Chondrocyte (in vitro differentiated cells): ENCODE data around the gene MDH2. TPM values are rescaled to one million over a fixed set of nuclear protein-coding genes. Genes with fewer than 3 reads are reported as not detected.

Experiments
- DNase-seq: peaks from one replicate; pipeline ENCODE4 v3.0.0; 2021; ENCODE audit warnings: mixed read lengths, low spot score
- H3K27ac Mint-ChIP-seq: one replicate; pipeline ENCODE4 v1.8.0; 2021; ENCODE audit warnings: mild to moderate bottlenecking, moderate library complexity, mixed read lengths; ENCODE audit not compliant: unreplicated experiment
- H3K27me3 Mint-ChIP-seq: 2 replicates; pipeline ENCODE4 v1.8.0; 2021; ENCODE audit warnings: low read depth, mixed read lengths
- H3K36me3 Mint-ChIP-seq: 2 replicates; pipeline ENCODE4 v1.8.0; 2021; ENCODE audit warnings: low read depth, mixed read lengths
- H3K4me1 Mint-ChIP-seq: 2 replicates; pipeline ENCODE4 v1.8.0; 2021; ENCODE audit warnings: low read depth, mild to moderate bottlenecking, mixed read lengths
- H3K4me3 Mint-ChIP-seq: one replicate; pipeline ENCODE4 v1.8.0; 2021; ENCODE audit warnings: mild to moderate bottlenecking, moderate library complexity, mixed read lengths; ENCODE audit not compliant: unreplicated experiment
- H3K9me3 Mint-ChIP-seq: 2 replicates; pipeline ENCODE4 v1.8.0; 2021; ENCODE audit warnings: low read depth, mixed read lengths
- total RNA-seq: library from RNA; stranded (reverse); gene quantifications from 3 replicates; pipeline ENCODE4 v1.2.1, GENCODE V29; 2021
- TF ChIP-seq, protein P1 (sequence below): fragments of 200-600 bp; sonication (generic); IDR thresholded peaks from 2 replicates; pipeline ENCODE4 v1.5.0; 2021; ENCODE audit warnings: antibody characterized with exemption, mild to moderate bottlenecking, moderate library complexity

MDH2 gene
- total RNA-seq, 1 donor from 2014 or later = 119 TPM

DNA sequence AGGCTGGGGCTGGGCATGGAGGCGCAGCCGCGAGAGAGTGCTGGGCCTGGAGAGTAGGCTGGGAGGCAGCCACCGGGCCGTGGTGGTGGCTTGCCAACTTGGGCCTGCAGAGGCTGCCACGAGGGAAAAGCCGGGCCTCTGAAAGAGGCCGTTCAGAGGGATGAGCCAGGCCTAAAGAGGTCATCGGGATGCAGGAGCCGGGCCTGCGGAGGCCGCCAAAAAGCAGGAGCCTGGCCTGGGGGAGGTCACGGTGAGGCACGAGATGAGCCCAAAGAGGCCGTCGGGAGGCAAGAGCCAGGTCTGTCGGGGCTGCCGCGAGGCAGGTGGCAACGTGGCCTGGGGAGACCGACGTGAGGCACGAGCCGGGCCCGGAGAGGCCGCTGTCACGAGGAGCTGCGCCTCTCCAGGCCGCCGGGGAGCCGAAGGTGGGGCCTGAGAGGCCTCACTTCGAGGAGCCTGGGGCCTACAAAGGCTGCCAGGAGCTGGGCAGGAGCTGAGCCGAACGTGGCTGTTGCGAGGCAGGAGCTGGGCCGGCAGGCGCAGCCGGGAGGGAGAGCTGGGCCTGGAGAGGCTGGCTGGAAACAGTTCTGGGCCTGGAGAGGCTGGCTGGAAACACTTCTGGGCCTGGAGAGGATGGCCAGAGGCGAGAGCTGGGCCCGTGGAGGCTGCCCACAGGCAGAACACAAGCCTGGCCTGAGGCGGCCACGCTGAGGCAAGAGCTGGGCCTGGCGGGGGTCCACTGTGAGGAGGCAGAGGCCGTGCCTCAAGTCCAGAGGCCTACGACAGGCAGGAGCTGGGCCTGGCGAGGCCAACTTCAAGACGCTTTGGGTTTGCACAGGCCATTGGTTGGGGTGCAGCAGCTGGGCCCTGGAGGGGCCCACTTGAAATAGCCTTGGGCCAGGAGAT lies 24.6 kb downstream of the MDH2 start:
- Mint-ChIP-seq H3K4me1 (peaks cover 13% of the 10 kb centered on the region), H3K27me3 (no peaks in the 10 kb centered on the region), H3K4me3 (no peak overlapping the region), H3K9me3 (peaks cover 6% of the 10 kb centered on the region), H3K36me3 (no peaks in the 10 kb centered on the region), H3K27ac (no peak overlapping the region)
- TF ChIP-seq, protein P1, sequence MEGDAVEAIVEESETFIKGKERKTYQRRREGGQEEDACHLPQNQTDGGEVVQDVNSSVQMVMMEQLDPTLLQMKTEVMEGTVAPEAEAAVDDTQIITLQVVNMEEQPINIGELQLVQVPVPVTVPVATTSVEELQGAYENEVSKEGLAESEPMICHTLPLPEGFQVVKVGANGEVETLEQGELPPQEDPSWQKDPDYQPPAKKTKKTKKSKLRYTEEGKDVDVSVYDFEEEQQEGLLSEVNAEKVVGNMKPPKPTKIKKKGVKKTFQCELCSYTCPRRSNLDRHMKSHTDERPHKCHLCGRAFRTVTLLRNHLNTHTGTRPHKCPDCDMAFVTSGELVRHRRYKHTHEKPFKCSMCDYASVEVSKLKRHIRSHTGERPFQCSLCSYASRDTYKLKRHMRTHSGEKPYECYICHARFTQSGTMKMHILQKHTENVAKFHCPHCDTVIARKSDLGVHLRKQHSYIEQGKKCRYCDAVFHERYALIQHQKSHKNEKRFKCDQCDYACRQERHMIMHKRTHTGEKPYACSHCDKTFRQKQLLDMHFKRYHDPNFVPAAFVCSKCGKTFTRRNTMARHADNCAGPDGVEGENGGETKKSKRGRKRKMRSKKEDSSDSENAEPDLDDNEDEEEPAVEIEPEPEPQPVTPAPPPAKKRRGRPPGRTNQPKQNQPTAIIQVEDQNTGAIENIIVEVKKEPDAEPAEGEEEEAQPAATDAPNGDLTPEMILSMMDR = no peak
- DNase-seq = no peak

DNA sequence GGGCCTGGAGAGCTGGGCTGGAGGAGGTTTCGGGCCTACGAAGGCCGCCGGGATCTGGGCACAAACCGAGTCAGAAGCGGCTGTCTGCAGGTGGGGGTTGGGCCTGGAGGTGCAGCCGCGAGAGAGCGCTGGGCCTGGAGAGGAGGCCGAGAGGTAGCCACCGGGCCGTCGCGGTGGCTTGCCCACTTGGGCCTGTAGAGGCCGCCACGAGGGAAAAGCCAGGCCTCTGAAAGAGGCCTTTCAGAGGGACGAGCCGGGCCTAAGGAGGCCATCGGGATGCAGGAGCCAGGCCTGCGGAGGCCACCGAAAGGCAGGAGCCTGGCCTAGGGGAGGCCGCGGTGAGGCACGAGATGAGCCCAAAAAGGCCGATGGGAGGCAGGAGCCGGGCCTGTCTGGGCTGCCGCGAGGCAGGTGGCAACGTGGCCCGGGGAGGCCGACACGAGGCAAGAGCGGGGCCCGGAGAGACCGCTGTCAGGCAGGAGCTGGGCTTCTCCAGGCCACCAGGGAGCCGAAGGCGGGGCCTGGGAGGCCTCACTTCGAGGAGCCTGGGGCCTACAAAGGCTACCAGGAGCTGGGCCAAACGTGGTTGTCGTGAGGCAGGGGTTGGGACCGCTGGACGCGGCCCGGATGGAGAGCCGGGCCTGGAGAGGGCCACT lies 25.6 kb downstream of the MDH2 start:
- TF ChIP-seq, protein P1 = peak; percentile 12
- Mint-ChIP-seq H3K27ac (no peak overlapping the region), H3K27me3 (no peaks in the 10 kb centered on the region), H3K36me3 (no peaks in the 10 kb centered on the region), H3K4me3 (no peak overlapping the region), H3K9me3 (peaks cover 6% of the 10 kb centered on the region), H3K4me1 (peaks cover 10% of the 10 kb centered on the region)
- no peak for DNase-seq

DNA sequence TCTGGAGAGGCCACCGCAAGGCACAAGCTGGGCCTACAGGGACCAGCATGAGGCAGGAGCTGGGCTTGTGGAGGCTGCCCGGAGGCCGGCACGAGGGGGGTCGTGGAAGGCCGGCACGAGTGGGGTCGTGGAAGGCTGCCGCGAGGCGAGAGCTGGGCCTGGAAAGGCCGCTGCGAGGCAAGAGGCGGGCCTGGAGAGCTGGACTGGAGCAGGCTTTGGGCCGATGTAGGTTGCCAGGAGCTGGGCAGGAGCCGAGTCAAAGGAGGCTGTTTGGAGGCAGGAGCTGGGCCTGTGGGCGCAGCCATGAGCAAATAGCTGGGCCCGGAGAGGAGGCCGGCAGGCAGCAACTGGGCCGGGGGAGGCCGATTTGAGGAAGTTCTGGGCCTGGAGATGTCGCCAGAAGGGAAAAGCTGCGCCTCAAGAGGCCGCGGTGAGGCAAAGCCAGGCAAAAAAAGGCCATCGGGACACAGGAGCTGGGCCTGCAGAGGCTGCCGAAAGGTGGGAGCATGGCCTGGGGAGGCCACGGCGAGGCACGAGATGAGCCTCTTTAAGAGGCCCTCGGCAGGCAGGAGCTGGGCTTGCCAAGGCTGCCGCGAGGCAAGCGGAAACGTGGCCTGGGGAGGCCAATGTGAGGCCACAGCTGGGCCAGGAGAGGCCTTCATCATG lies 26.5 kb downstream of the MDH2 start:
- Mint-ChIP-seq H3K27ac (no peak overlapping the region), H3K27me3 (no peaks in the 10 kb centered on the region), H3K36me3 (no peaks in the 10 kb centered on the region), H3K4me3 (no peak overlapping the region), H3K4me1 (peaks cover under 1% of the 10 kb centered on the region), H3K9me3 (peaks cover 6% of the 10 kb centered on the region)
- DNase-seq = no peak
- TF ChIP-seq, protein P1 = no peak

DNA sequence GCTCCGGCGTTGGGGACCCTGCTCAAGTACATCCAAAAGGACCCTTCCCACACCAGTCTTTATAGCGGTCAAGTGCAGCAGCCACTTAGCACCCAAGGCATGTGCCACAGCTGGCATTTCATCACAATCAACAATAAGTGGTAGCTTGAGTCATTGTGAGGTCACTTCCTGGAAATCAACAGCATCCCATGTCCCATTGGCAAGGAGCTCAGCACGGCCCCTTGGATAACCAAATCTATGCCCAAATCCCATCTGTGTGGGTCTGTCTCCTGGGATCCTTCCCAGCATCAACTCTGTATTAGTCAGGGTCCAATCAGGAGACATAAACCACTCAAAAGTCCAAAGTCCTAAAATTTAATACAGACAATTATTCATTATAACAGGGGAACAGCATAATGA lies 27.1 kb downstream of the MDH2 start:
- no peak overlapping the region for H3K27ac Mint-ChIP-seq
- H3K36me3 Mint-ChIP-seq = no peaks in the 10 kb centered on the region
- H3K4me1 Mint-ChIP-seq = no peaks in the 10 kb centered on the region
- H3K4me3 Mint-ChIP-seq = no peak overlapping the region
- peaks cover 6% of the 10 kb centered on the region for H3K9me3 Mint-ChIP-seq
- TF ChIP-seq, protein P1 = no peak
- H3K27me3 Mint-ChIP-seq = no peaks in the 10 kb centered on the region
- no peak for DNase-seq

DNA sequence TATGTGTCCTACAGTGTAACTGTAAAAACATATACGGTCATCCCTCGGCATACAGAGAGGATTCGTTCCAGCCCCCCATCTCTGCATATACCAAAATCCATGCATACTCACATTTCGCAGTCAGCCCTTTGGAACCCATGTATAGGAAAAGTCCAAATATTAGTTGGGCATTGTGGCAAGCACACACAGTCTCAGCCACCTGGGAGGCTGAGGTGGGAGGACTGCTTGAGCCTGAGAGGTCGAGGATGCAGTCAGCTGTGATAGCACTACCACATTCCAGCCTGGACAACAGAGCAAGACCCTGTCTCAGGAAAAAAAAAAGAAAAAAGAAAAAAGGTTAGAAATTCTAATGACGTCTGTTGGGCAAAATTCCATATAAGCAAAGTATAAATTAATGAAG lies 29.1 kb downstream of the MDH2 start:
- no peak for DNase-seq
- Mint-ChIP-seq H3K4me1 (peaks cover 1% of the 10 kb centered on the region), H3K27ac (no peak overlapping the region), H3K4me3 (no peak overlapping the region), H3K9me3 (peaks cover 6% of the 10 kb centered on the region), H3K36me3 (no peaks in the 10 kb centered on the region), H3K27me3 (no peaks in the 10 kb centered on the region)
- TF ChIP-seq, protein P1 = no peak
